ENCODE data around the gene SMIM14.
"Not testable (repeated sequence)": the region's sequence is repeated elsewhere in the genome, so short reads cannot be mapped to it uniquely, and the experiment has no call there.

Gene SMIM14

GRCh38 chr4:39591290-39591689 lies 47.4 kb downstream of the SMIM14 start:
- no peak for DNase-seq

GRCh38 chr4:39587881-39588280 lies 50.8 kb downstream of the SMIM14 start:
- no peak for DNase-seq

- DNase-seq, result no peak
These were observed 63.7 kb downstream of the SMIM14 start for GRCh38 chr4:39574946-39575345.

- no peak for DNase-seq
These were observed 67.2 kb downstream of the SMIM14 start for GRCh38 chr4:39571504-39571903.

- DNase-seq, result no peak
These were observed 67.6 kb downstream of the SMIM14 start for GRCh38 chr4:39571054-39571453.

- no peak for DNase-seq
These were observed 69.5 kb downstream of the SMIM14 start for GRCh38 chr4:39569209-39569608.

GRCh38 chr4:39568805-39569204 lies 69.9 kb downstream of the SMIM14 start:
- no peak for DNase-seq

- no peak for DNase-seq
These were observed 72.6 kb downstream of the SMIM14 start for GRCh38 chr4:39565878-39566600.

- DNase-seq, result no peak
These were observed 75.3 kb downstream of the SMIM14 start for GRCh38 chr4:39563346-39563847.

GRCh38 chr4:39562792-39563191 lies 75.9 kb downstream of the SMIM14 start:
- no peak for DNase-seq

- DNase-seq, result no peak
These were observed 79.0 kb downstream of the SMIM14 start for GRCh38 chr4:39559626-39560025.

- DNase-seq, result no peak
These were observed 83.2 kb downstream of the SMIM14 start for GRCh38 chr4:39555472-39555871.

GRCh38 chr4:39548425-39549067 lies 90.1 kb downstream of the SMIM14 start:
- DNase-seq, result no peak

GRCh38 chr4:39544580-39545315 lies 93.9 kb downstream of the SMIM14 start:
- no peak for DNase-seq

GRCh38 chr4:39544080-39544479 lies 94.6 kb downstream of the SMIM14 start:
- not testable (repeated sequence) for DNase-seq

GRCh38 chr4:39543034-39543433 lies 95.6 kb downstream of the SMIM14 start:
- no peak for DNase-seq

- no peak for DNase-seq
These were observed 96.1 kb downstream of the SMIM14 start for GRCh38 chr4:39542611-39543012.

GRCh38 chr4:39541987-39542610 lies 96.6 kb downstream of the SMIM14 start:
- no peak for DNase-seq

GRCh38 chr4:39539089-39539611 lies 99.5 kb downstream of the SMIM14 start:
- no peak for DNase-seq

- no peak for DNase-seq
These were observed 105.1 kb downstream of the SMIM14 start for GRCh38 chr4:39533541-39533940.

GRCh38 chr4:39532237-39532636 lies 106.4 kb downstream of the SMIM14 start:
- not testable (repeated sequence) for DNase-seq

GRCh38 chr4:39530682-39531081 lies 108.0 kb downstream of the SMIM14 start:
- DNase-seq, result no peak

GRCh38 chr4:39529534-39529933 lies 109.1 kb downstream of the SMIM14 start:
- DNase-seq, result no peak

All from activated CD4-positive, CD25-positive, alpha-beta regulatory T cell treated with anti-CD3 and anti-CD28 coated beads, Interleukin-2, amount 50 U/mL, for 72 hours (primary cell).